ENCODE measurements around the gene AK1. TPM values are rescaled to one million over a fixed set of nuclear protein-coding genes. Genes with fewer than 3 reads are reported as not detected.

AK1 gene
- total RNA-seq, 1 experiment from 2014 or later, result 31.6 TPM

DNA sequence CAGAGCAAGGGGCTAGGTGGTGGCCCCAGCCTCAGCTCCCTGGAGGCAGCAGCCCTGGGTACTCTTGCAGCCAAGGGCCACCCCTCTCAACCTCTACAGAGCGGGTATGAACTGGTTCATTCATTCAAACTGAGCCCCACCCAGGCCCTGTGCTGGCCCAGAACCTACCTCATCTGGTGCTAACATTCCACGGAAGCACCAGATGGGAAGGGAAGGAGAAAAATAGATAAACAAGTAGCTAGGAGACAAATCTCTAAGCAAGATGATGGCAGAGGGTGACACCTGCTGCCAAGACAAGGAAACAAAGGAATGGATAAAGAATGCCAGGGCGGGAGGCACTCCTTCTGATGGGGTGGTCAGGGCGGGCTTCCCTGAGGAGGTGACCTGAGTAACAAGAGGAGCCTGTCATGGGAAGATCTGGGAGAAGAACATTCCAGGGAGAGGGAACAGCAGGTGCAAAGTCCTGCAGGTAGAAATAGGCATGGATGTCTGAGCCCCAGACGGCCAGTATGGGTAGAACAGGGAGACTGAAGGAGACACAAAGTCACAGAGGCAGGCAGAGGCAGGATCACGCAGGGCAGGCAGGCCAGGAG lies 33.2 kb upstream of the AK1 start:
- Histone ChIP-seq H2BK5ac (ENCODE audit: insufficient read length, low read length) (no peak overlapping the region), H3K4me2 (ENCODE audit: insufficient read depth, insufficient read length, low read length) (no peak overlapping the region), H3K18ac (ENCODE audit: insufficient read length, low read depth, low read length) (no peak overlapping the region), H3K79me1 (ENCODE audit: insufficient read depth, low read depth, low read length, poor library complexity, severe bottlenecking) (no peaks in the 10 kb centered on the region), H3K23me2 (ENCODE audit: insufficient read length, low read depth, low read length, poor library complexity, severe bottlenecking) (no peaks in the 10 kb centered on the region), H2BK12ac (ENCODE audit: insufficient read length, low read depth, low read length) (no peak overlapping the region), H2AK5ac (ENCODE audit: insufficient read length, low read length) (no peak overlapping the region), H4K91ac (ENCODE audit: insufficient read length, low read depth, low read length) (no peak overlapping the region), H3T11ph (ENCODE audit: low read length) (no peak overlapping the region), H3K4ac (ENCODE audit: low read depth, low read length) (no peak overlapping the region), H3K9ac (ENCODE audit: extremely low read depth, insufficient read length, low read length) (no peak overlapping the region), H2BK120ac (ENCODE audit: low read depth, low read length, poor library complexity, severe bottlenecking) (no peak overlapping the region), H3K27ac (ENCODE audit: insufficient read length, low read depth, low read length) (no peak overlapping the region), H3K9me3 (ENCODE audit: control insufficient read depth, low read depth, low read length) (no peaks in the 10 kb centered on the region), H4K5ac (ENCODE audit: insufficient read length, low read depth, low read length) (no peak overlapping the region), H4K20me1 (ENCODE audit: control insufficient read depth, insufficient read depth, insufficient read length) (no peaks in the 10 kb centered on the region), H2BK20ac (ENCODE audit: low read depth, low read length, poor library complexity, severe bottlenecking) (no peak overlapping the region), H4K8ac (replicated peaks; ENCODE audit: insufficient read length, low read depth, low read length) (no peak overlapping the region), H3K79me2 (ENCODE audit: insufficient read depth, low read length) (no peaks in the 10 kb centered on the region), H3K4me1 (ENCODE audit: insufficient read depth, low read length) (no peaks in the 10 kb centered on the region), H3K14ac (ENCODE audit: insufficient read depth, low read length) (no peak overlapping the region), H3K23ac (ENCODE audit: insufficient read length, low read depth, low read length) (no peak overlapping the region), H3K56ac (ENCODE audit: insufficient read length, low read depth, low read length) (no peak overlapping the region), H2AFZ (ENCODE audit: low read length) (no peak overlapping the region), H3K27me3 (ENCODE audit: insufficient read depth, low read length) (no peaks in the 10 kb centered on the region), H2BK15ac (ENCODE audit: low read depth, low read length) (no peak overlapping the region)
- H3K27me3 Mint-ChIP-seq (ENCODE audit: low read depth), result no peaks in the 10 kb centered on the region
- peaks cover 9 to 19% (median 9%) of the 10 kb centered on the region in 3 experiments for H3K36me3 Mint-ChIP-seq (ENCODE audit: insufficient read depth in 1 of 3, low read depth in 3 of 3)
- peaks cover 0 to 6% of the 10 kb centered on the region in 2 experiments; a peak in 1 of 4 replicates for H3K4me1 Mint-ChIP-seq
- TF ChIP-seq, protein P1, sequence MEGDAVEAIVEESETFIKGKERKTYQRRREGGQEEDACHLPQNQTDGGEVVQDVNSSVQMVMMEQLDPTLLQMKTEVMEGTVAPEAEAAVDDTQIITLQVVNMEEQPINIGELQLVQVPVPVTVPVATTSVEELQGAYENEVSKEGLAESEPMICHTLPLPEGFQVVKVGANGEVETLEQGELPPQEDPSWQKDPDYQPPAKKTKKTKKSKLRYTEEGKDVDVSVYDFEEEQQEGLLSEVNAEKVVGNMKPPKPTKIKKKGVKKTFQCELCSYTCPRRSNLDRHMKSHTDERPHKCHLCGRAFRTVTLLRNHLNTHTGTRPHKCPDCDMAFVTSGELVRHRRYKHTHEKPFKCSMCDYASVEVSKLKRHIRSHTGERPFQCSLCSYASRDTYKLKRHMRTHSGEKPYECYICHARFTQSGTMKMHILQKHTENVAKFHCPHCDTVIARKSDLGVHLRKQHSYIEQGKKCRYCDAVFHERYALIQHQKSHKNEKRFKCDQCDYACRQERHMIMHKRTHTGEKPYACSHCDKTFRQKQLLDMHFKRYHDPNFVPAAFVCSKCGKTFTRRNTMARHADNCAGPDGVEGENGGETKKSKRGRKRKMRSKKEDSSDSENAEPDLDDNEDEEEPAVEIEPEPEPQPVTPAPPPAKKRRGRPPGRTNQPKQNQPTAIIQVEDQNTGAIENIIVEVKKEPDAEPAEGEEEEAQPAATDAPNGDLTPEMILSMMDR (conservative IDR thresholded peaks at IDR 0.05), result 0 out of 3 replicates have a peak, but pooled peaks have one; percentile 17
- WGBS (ENCODE audit: extremely low coverage, insufficient read length, low lambda C conversion rate), result no CpG with 5 or more reads among the region's 6 CpGs
- no peaks in the 10 kb centered on the region for H3K9me3 Mint-ChIP-seq
- H3K27ac Mint-ChIP-seq, result peak overlapping the region in 2 of 3 experiments; percentile 31 to 73; a peak in 4 of 7 replicates
- no peak for DNase-seq
- no peak overlapping the region for H3K4me3 Mint-ChIP-seq

Data from H9 (cell line).